GM19328 (cell line): ENCODE data around the gene NOL6.
"Not testable (repeated sequence)": the region's sequence is repeated elsewhere in the genome, so short reads cannot be mapped to it uniquely, and the experiment has no call there.

Experiments used
- ATAC-seq: cut with Tn5 transposase; IDR thresholded peaks from one replicate; pipeline ENCODE4 v1.9.1; 2021; ENCODE audit warnings: mild to moderate bottlenecking, moderate library complexity; ENCODE audit not compliant: unreplicated experiment

Gene NOL6

DNA sequence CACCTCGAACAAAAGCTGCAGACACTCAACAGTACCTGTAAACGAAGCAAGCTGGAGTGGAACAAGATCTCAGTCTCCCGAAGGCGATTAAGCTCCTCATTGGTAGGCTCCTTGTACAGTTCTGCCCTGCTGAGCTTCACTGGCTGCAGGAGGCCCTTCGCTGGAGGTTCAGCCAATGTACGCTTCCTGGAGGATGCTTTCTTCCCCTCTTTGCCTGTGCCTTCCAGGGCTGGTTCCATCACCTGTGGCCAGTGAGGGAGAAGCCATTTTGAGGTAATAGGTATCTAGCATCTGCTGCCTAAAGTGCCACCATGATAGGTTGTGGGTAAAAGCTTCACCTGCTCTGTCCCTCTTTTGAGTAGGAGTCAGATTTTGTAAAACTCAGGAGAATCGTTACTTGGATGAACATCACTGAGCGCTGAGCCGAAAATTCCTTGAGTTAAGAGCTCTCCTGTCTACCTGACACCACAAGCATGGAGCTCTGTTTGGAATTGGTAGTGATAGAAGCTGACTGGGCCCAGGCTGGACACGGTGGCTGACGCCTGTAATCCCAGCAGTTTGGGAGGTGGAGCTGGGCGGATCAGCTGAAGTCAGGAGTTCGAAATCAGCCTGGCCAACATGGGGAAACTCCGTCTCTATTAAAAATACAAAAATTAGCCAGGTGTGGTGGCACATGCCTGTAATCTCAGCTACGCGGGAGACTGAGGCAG, 1.4 kb downstream of the NOL6 start:
- ATAC-seq, result no peak

DNA sequence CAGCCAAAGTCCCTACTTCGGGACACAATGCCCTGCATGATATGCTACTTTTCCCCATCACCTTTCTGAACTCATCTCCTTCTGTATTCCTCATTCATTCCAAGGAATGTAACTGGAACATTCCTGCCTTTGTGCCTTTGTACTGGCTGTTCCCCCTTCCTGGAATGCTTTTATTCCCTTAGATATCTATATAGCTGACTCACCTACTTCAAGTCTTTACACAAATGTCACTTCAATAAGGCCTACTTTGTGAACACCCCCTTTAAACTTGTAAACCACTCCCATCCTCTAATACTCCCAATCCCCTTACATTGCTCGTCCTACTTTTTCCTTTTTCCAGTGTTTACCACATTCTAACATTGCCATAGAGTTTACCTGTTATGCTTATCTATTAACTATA, 2.4 kb downstream of the NOL6 start:
- ATAC-seq, result no peak

DNA sequence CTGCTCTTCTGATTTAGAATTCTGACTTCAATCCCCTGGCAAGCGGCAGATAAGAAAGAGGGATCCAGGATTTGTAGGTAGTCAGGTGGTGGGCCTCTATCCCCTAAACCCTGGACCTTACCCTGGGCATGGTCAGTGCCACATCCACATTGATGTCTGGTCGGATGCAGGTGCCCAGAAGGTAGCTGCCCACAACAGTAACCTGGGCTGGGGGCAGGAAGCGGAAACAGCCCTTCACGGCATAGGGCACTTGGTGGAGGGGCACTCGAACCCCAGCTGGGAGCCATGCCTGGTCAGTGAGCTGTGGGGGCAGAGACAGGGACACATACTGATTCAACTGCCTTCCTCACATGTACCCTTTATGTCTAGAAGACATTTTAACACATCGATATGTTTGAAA, 3.8 kb downstream of the NOL6 start:
- ATAC-seq, result no peak

DNA sequence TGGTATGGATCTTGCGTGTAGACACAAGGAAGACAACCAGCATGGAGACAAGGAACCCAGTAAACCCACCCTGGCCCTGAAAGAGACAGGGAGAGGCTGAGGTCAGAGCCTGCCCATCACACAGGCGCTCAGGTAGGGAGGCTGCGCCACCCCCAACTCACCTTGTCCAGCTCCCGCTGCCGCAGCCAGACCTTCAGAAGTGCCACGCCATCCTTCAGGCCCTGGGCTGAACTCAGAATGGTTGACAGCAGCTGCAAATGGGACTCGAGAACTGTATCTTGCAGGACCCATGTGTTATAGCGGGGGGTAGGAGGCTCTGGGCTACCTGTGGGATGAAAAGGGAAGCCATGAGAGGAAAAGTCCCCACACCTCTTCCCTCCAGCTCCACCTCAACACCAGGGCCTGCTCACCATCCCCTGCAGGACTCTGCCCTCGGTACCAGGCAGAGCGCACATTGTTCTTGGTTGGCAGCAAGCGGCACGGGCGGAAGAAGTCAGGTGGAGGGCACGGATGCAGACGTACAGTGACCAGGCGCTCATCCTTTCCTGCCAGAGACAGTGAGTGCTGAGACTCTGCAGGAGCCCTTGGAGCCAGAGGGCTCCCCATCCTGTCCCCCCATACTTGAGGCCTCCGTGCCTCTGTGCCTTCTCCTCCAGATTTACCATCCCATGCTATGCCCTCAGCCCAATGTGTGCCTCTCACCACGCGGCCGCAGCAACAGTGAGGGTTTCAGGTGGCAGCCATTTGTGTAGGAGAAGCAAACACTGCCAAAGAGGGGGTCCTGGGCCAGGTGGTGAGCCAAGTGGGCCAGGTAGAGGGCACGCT, 4.7 kb downstream of the NOL6 start:
- ATAC-seq, result no peak

DNA sequence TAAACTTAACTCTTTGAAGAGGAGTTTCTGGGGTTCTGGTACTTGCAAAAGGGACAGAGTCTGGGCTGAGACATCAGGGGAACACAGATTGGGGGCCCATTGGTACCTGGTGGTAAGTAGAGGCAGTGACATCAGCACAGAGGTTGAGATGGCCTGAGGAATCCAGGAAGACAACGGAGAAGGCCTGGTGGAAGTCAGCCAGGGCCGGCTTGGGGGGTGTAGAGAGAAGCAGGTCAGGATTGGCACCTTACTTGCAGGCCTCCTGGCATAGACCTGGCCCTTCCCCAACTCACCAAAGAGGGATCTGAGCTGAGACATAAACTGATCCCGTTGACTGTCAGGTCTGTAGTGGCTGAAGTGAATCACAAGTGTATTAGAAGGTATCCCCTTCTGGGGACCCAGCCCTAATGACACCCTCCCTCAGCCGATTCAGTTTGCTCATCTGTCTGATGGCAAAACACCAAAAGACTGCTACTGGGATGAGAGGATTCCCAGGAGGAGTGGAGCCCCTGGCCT, 5.5 kb downstream of the NOL6 start:
- no peak for ATAC-seq

DNA sequence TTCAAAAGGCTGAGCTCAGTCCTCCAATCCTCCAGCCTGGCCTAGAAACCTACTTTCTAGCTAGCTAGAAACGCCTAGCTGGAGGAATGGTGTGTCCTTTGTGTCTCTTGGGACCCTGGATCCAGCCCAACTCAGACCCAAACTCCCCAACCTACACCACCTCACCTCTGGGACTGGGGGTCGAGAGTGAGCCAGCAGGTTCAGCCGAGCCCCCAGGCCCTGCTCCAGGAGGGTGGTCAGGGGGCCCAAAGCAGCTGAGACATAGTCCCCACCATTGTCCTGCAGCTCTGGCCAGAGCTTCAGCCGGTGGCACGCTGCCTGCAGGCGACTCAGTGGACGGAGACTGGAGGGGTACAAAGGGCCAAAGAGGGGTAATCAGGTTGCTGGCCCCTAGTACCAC, 6.2 kb downstream of the NOL6 start:
- no peak for ATAC-seq

DNA sequence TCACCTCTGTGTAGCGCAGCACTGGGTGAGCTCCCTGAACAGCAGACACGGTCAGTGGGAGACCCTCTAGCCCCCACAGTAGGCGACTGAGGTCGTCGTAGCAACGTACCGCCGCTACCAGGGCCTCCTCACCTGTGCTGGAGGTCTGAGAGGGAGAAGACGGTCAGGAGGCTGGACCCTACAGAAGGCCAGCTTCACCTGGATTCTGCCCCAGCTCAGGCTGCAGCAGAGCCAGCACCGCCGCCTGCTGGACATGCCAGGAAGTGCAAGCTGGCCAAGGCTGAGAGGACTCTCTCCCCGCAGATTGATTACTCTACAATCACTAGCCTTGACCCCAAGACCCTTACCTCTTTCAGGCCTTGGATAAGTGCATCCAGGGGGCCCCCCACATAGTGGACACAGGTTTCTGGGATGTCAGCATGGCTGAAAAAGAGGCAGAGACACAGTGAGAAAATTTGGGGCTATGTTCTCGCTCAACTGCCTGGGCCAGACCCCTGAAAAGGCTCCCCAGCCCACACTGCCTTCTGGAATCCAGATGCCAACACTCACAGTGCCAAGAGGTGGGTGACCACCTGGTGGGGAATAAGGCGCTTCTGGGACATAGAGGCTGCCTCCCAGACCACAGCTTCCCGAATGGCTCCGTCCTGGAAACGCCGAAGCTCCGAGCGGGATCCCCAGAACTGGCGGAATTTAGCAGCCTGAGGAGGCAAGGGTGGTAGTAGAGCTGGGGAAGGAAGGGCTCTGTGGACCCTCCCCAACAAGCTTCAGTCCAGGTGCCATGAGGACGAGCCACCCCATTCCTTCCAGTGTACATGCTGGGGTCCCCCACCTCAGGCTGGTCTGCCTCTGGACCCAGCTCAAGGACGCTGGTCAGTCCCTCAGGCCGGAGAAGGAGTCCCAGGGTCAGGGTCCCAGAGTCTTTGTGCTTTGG, 6.9 kb downstream of the NOL6 start:
- ATAC-seq, result no peak

DNA sequence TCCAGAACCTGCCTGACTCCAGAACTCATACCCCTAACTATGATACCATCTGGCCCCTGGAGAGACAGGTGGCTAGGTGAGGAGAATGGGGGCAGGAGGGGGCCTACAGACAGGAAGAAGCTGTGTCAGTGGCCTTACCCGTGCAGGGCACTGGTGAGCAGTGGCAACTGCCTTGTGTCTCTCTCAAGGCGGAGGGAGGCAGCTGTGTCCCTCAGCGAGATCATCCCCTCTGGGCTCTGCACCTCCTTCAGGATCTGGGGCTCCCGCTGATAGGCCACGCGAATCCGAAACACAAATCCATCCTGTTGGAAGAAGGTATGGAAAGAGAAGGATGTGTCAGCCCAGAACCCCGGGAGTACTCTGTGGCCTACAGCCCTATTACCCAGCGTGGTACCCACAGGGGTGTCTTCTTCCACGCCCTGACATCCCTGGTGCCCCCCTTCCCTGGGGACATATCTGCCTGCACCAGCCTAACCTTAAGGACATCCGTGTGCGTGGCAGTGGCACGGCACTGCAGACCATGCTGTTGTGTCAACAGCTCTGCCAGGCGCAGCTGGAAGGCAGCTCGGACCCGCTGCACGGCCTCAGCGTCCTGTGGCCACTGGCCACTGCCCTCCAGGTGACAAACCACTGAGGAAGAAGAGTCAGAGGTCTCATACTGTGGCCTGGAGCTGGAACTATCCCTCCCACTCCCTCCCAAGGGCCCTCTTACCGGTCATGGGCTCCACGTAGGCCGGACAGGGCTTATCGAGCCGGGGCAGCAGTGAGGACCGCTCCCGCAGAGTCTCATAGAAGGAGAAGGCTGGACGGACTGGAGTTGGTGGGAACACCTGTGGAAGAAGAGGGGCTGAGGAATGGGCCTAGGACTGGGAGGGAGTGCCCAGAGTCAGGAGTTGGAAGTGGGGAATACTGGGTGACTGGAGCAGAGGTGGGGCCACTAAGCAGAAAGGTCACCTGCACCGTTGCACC, 7.8 kb downstream of the NOL6 start:
- ATAC-seq, result no peak

DNA sequence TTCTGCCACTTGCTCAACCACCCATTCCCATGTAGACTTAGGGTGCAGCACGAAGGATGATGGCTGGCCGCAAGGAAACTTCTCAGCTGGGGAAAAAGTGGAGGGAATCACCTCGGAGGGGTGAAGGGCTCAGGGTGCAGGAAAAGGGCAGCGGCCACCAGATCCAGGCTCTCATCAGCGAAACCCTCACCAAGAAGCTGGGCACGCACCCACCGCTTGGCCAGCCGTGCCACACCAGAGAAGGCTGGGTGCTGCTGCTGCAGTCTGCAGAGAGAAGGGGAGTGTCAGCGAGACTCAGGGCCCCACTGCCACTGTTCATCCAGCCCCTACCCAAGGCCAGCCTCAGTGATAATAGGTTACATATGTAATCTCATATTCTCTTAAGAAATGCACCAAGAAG, 8.6 kb downstream of the NOL6 start:
- ATAC-seq, result no peak

DNA sequence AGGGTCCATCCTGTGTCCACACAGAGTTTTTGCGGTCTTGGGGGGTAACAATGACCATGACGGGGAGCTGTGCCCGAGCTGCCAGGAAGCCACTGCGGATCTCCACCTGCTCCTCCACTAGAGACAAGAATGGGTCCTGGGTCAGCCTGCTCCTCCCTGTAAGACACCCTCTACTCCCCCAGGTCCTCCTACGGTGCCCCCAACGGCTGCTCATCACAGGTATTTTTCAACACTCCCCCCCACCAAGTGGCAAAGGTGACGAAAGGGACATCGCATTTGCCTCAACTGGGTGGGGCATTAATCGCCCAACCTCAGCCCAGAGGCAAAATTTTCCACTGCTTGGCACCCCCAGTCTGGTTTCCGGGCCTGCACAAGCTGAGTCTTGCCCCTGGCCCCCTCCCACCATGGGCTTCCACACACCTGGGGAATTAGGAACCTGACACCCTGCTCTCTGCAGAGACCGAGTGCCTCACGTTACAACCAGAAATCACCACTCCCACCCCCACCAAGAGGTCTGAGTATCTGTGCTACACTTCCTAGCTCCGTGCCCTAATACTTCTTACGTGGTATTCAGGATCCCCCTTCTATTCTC, 9.6 kb downstream of the NOL6 start:
- no peak for ATAC-seq

DNA sequence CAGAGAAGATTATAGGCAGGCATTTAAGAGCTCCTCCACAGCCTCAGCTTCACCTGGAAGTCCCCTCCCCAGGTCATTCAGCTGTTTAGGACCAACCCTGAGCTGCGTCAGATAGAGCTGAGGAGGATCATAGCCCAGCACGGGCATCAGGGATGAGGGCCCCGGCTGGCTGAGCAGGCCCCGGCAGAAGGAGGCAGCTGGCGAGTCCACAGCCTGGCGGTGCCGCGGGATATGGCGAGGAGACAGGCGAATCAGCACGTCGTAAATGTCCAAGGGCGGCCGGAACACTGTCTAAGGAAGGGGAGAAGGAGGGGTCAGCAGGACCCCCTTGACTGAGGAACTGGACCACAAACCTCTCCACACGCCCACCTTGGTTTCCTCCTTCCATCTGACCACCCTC, 10.6 kb downstream of the NOL6 start:
- no peak for ATAC-seq

DNA sequence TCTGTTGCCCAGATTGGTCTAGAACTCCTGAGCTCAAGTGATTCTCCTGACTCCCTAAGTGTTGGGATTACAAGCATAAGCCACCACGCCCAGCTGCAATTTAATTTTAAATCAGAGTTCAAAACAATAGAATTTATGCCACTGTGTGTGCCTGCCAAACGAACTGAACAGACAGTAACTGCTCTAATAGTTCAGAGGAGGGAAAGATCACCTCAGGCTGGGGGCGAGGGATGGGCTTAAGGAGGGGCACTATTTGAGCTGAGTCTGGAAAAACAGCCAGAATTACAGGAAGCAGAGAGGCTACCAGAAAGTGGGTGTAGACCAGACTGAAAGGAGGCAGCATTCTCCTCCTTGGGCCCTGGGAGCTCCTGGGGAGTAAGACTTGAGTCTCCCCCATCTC, 12.2 kb downstream of the NOL6 start:
- ATAC-seq, result no peak

DNA sequence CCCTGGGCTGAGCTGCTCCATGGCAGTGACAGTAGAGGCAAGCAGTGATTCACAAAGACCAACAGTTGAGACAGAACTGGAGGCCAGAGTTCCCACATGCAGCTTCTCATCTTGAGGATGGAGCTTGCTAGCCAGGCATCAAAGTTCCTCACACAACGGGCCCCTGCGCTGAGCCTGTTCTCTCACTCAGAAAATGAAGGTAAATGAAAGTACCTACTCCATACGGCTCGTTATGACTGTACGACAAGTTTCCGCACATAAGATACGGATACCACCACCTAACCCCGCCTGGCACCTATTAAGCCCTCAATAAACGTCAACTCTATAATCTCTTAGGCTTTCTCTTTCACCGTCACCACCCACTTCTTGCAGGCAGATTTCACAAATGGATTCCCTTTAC, 12.9 kb downstream of the NOL6 start:
- ATAC-seq, result no peak

DNA sequence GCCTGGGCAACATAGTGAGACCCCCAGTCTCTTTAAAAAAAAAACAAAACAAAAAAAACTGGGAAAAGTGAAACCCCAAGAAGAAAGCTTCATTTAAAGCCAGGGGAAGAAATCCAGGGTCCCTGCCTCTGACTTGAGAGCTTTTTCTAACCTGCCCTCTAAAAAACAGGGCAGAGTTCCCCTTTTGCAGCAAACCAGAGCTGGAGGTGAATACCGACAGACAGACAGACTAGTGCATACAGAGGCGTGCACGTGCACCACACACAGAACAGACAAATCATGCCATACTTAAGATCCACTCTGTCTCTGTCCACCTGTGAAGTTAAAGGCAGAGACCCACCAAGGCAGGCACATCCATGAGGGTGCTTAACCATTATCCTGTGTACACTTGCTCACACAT, 14.6 kb downstream of the NOL6 start:
- ATAC-seq, result no peak

DNA sequence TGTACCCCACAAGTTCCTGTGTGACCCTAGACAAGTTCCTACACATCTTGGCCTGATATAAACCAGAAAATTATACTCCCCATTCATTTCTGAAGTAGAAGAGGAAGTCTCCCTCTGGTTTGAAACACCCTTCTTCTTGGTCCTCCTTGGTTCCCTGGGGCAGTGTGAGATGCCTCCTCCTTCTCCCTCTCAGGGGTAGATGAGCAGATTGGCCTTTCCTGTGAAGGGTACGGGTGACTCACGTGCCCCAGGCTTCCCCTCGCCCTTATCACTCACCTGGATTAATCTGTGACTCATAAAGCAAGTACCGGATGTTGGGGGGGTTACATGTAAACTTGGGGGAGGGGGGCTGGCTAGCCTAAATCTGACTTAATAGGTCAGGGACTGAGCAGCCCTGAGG, 15.3 kb downstream of the NOL6 start:
- no peak for ATAC-seq

DNA sequence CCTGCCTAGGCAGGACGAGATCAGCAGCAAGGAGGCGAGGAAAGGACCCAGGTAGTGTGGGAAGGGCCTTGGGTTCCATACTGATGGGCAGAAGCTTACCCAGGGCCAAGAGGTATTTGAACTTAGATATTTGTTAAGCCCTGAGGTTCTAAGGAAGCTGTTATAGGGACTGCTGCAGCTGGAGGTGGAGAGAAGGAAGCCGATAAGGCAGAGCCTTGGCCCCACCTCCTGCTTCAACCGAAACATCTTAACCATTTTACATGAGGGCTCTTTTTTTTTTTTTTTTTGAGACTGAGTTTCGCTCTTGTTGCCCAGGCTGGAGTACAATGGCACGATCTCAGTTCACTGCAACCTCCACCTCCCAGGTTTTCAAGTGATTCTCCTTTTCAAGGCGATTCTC, 17.8 kb downstream of the NOL6 start:
- ATAC-seq, result no peak

DNA sequence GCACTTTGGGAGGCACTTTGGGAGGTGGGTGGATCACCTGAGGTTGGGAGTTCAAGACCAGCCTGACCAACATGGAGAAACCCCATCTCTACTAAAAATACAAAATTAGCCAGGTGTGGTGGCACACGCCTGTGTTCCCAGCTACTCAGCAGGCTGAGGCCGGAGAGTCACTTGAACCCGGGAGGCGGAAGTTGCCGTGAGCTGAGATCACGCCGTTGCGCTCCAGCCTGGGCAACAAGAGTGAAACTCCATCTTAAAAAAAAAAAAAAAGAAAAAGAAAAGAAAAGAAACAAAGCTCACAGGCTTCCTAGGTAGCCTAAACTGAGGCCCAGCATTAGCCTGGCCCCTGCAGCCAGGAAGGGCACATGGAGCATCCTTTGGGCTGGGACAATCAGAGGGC, 18.3 kb downstream of the NOL6 start:
- ATAC-seq, result not testable (repeated sequence)

DNA sequence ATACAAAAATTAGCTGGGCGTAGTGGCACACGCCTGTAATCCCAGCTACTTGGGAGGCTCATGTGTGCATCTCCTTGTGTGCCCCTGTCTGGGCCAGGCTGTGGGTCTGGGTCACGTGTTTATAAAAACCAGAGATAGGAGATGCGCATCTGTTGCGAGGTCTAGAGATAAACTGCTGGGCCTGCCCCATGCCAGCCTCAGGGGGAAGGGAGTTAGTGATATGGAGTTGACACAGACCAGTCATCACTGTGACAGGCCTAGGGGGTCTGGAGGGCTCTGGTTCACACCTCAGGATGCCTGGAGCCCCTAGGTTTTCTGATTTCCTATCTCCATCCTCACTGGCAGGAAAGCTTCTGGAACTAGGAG, 19.1 kb downstream of the NOL6 start:
- ATAC-seq, result not testable (repeated sequence)

DNA sequence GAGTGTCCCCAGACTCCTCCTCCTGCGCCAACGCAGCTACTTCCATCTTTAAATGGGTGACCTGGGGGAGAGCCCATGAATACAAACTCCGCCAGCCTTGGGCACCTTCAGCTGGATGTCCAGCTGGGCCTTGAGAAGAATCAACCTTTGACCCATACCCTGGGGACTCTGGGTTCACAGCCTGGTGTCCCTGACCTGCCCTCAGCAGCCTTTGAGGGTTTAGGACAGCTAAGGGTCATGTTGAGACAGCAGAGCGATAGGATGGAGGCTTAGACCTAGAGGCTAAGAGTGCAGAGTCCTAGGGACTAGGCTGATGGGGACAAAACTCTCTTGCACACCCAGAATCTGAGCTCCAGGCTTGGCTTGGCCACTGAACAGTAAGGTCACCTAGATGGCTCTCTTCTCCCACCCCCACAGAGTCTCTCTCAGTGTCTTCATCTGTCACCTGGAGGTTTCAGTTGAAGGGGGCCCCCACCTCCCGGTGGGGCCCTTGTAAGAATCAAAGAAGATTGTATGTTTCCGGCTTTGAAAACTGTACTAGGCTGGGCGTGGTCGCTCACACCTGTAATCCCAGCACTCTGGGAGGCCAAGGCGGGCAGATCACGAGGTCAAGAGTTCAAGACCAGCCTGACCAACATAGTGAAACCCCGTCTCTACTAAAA, 19.6 kb downstream of the NOL6 start:
- ATAC-seq, result no peak
